Stimulated activated CD8-positive, alpha-beta memory T cell treated with anti-CD3 and anti-CD28 coated beads, Interleukin-7, amount 100 ng/mL, for 24 hours (primary cell): ENCODE measurements around the gene SDS.

Experiments used
- DNase-seq: peaks from one replicate; pipeline ENCODE4 v3.0.0-alpha.2; 2020; ENCODE audit warnings: low read depth

Gene SDS

DNA sequence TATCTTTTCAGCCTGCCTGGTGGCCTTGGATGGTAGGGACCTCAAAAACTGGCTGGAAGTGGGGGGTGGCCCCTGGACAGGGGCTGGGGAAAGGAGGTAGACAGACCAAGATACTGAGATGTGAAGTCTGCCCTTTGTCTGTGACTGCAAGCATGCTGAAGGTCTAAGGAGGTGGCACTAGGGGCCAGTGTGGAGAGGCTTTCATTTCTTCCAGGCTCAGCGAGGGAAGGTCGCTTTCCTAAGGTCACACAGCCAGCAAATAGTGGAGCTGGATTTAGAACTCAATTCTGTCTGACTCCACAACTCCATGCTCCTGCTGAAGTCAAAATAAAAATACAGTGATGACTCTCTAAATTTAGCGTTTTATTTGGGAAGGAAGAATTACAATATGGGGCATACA, 56.6 kb downstream of the SDS start:
- no peak for DNase-seq

DNA sequence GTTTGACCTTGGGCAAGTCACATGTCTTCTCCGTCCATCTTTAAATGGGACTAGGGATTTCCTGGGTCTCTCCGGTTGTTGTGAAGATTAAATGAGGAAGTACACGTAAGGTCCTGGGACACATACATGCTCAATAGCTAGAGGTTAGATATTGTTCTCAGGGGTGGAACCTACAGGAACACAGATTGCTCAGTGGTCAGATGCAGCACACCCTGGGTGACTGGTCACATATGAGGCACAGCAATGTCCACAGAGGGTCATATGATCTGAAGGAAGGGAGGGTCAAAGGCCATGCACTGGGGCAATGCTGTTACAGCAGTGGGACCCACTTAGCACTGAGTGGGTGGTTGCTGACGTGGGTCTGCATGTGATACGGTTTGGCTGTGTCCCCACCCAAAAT, 57.3 kb downstream of the SDS start:
- no peak for DNase-seq

DNA sequence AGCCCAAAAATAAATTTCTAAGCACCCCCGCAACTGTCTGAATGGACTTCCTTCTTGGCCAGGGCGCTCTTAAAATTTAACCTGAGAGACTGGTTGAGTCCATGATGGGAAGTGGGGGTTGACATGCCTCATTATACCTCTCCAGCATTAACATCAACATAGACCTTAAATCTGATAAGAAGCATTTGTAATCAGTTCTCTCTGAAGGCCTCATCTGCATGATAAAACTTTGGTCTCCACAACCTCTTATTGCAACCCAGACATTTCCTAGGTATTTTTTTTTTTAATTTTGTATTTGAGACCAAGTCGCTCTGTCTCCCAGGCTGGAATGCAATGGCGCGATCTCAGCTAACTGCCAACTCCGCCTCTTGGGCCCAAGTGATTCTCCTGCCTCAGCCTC, 58.4 kb downstream of the SDS start:
- no peak for DNase-seq
